ENCODE measurements around the gene CA12. TPM values are rescaled to one million over a fixed set of nuclear protein-coding genes. Genes with fewer than 3 reads are reported as not detected.

Gene CA12
- total and polyA plus RNA-seq, 10 of the 15 experiments (the other 5 are each of a cell fraction or from before 2014, with no cell fraction given): 0.03 to 0.10 TPM; not detected in 8

- TF ChIP-seq ZBTB40 (IDR thresholded peaks at IDR 0.05; ENCODE audit: borderline replicate concordance) (no peak), BCL3 (IDR thresholded peaks at IDR 0.05; ENCODE audit: borderline replicate concordance, insufficient read depth, low read depth, low read length, poor library complexity, severe bottlenecking) (no peak), RUNX3 (IDR thresholded peaks at IDR 0.05; ENCODE audit: low read length) (no peak), USF2 (IDR thresholded peaks at IDR 0.05; ENCODE audit: borderline replicate concordance, low read depth, low read length) (no peak)
Measured at GRCh38 chr15:63288778-63289378, 92.8 kb downstream of the CA12 start (continued).
